Cardiac muscle cell (in vitro differentiated cells and primary cell): ENCODE data around the gene RFX1. TPM values are rescaled to one million over a fixed set of nuclear protein-coding genes. Genes with fewer than 3 reads are reported as not detected.

Experiments
- DNase-seq, 2 donors: peaks; one replicate each; pipeline versions ENCODE4 v3.0.0 to v3.0.0-alpha.2; 2010 to 2017; ENCODE audit warnings: low read depth in 1 of 2, low spot score in 1 of 2
- H3K27ac ChIP-seq: fragments of 200-600 bp; sonication (generic); 2 replicates; pipeline ENCODE4 v1.5.1; 2016
- H3K27me3 ChIP-seq: fragments of 200-600 bp; sonication (generic); 2 replicates; pipeline ENCODE4 v1.6.0; 2016; ENCODE audit warnings: control low read depth
- H3K36me3 ChIP-seq: fragments of 200-600 bp; sonication (generic); 2 replicates; pipeline ENCODE4 v1.5.1; 2016; ENCODE audit warnings: control low read depth
- H3K4me1 ChIP-seq: fragments of 200-600 bp; sonication (generic); 2 replicates; pipeline ENCODE4 v1.8.1; 2017; ENCODE audit warnings: low read depth, mild to moderate bottlenecking, mixed run types
- H3K4me3 ChIP-seq: fragments of 200-600 bp; sonication (generic); 2 replicates; pipeline ENCODE4 v1.5.1; 2016; ENCODE audit warnings: mild to moderate bottlenecking
- H3K9me3 ChIP-seq: fragments of 200-600 bp; sonication (generic); 2 replicates; pipeline ENCODE4 v1.5.1; 2017; ENCODE audit warnings: low read depth, mild to moderate bottlenecking, control low read depth
- polyA plus RNA-seq: library from polyadenylated mRNA; unstranded; fragments of >200 nt; fragmentation: Nextera tagmentation; extraction: Ambion mirVana; gene quantifications from 2 replicates; pipeline ENCODE4 v1.2.1, GENCODE V29; 2016
- total RNA-seq: library from RNA; depleted of rRNA; stranded (reverse); fragments of >200 nt; gene quantifications from 2 replicates; pipeline ENCODE4 v1.2.3, GENCODE V29; 2016
- TF ChIP-seq, protein P1 (sequence below): IDR thresholded peaks from 2 replicates; pipeline ENCODE4 v1.5.1; 2012; ENCODE audit warnings: low read depth, mild to moderate bottlenecking, low read length

The RFX1 gene
- total and polyA plus RNA-seq, 2 experiments from 2014 or later, result 3.3 to 8.9 TPM

DNA sequence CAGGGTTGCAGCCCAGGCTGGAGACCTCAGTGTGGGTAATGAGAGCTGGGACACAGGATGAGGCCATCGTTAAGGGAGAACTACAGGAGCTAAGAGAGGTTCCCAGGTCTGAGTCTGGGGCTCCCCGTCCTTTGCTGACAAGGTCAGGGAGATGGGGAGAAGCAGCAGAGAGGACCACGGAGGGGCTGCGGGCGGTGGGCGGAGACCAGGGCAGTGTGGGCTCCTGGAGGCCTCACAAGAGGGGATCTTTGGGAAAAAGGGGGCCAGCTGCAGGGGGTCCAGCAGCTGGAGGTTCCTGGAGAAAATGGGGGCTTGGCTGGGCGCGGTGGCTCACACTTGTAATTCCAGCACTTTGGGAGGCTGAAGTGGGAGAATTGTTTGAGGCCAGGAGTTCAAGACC lies 16.0 kb downstream of the RFX1 start:
- DNase-seq, result no peak
- Histone ChIP-seq H3K27ac (no peak overlapping the region), H3K36me3 (no peaks in the 10 kb centered on the region), H3K27me3 (no peaks in the 10 kb centered on the region), H3K4me3 (no peak overlapping the region), H3K9me3 (no peaks in the 10 kb centered on the region), H3K4me1 (peaks cover 13% of the 10 kb centered on the region)
- TF ChIP-seq, protein P1, sequence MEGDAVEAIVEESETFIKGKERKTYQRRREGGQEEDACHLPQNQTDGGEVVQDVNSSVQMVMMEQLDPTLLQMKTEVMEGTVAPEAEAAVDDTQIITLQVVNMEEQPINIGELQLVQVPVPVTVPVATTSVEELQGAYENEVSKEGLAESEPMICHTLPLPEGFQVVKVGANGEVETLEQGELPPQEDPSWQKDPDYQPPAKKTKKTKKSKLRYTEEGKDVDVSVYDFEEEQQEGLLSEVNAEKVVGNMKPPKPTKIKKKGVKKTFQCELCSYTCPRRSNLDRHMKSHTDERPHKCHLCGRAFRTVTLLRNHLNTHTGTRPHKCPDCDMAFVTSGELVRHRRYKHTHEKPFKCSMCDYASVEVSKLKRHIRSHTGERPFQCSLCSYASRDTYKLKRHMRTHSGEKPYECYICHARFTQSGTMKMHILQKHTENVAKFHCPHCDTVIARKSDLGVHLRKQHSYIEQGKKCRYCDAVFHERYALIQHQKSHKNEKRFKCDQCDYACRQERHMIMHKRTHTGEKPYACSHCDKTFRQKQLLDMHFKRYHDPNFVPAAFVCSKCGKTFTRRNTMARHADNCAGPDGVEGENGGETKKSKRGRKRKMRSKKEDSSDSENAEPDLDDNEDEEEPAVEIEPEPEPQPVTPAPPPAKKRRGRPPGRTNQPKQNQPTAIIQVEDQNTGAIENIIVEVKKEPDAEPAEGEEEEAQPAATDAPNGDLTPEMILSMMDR, result no peak

DNA sequence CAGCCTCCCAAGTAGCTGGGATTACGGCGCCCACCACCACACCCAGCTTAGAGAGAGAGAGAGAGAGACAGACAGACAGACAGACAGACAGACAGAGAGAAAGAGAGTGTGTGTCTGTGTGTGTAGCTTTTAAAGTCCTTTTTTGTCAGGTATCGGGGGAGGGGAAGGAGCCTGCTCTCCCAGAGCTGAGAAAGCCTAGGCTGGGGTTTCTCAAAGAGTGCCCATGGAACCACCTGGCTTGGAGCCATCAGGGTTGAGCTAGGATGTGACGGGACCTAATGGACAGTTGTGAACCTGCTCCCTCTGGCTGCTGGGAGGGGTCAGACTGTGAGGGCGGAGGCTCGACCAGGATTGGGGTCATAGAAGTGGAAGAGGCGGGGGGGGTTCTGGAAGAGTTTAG lies 16.6 kb downstream of the RFX1 start:
- H3K9me3 ChIP-seq, result no peaks in the 10 kb centered on the region
- TF ChIP-seq, protein P1, result no peak
- no peaks in the 10 kb centered on the region for H3K27me3 ChIP-seq
- H3K27ac ChIP-seq, result no peak overlapping the region
- H3K4me1 ChIP-seq, result peaks cover 13% of the 10 kb centered on the region
- no peak overlapping the region for H3K4me3 ChIP-seq
- DNase-seq, result no peak
- H3K36me3 ChIP-seq, result no peaks in the 10 kb centered on the region

DNA sequence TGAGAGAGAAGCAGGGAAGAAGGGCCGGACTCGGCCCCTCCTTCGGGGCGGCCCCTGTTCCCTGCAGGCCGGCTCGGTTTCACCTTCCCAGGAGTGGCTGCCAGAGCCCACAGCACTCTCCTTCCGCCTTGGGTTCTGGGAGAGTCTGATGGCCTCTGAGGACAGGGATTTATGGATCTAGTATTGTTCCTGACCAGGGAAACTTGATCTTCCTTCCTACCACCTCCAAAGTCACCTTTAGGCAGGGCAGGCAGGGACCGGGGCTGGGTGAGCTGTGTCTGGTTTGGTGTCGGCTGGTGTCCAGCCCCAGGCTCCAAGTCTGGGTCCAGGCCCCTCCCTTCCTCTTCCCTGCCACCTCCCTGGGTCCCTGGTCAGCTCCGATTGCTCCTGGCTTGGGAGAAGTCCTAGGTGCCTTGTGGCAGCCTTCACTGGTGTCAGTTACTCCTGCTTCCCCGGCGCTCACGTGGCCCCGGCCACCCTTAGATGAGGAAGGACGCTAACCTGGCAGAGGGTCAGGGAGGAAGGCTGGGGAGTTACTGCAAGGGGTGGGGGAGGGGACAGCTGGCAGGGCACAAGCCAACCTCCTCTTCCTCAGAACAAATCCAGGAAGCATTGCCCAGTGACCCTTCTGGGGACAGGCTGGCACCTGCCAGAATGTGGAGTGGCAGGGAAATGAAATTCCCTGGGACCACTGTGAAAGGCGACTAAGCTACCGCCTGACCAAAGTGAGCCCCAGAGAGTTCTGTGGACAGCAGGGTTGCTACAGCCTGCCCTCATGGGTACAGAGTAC lies 18.8 kb downstream of the RFX1 start:
- no peak overlapping the region for H3K4me3 ChIP-seq
- no peak for DNase-seq

DNA sequence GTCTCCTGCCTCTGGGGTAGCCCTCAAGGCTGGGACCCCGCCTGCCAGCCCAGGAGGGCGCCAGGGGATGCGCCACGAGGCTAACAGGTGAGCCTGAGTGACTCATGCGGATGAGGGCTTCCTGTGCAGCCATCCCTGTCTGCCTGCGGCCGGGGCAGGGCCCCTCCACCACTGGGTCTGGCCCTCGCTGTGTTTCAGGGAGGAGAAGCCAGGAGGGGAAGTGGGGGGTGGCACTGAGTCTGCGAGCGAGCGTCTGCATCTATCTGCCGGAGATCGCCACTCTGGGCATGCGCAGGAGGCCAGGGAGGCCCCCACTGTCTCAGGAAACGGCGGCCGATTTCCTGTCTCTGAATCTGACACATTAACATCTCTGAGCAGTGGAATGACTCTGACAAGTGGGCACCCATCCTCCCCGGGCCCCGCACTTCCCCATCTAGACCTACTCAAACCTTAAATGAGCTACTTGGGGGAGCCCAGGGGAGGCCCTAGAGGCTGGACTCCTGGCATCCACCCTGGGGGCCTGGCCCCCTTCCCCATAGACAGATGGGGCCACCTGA lies 19.7 kb downstream of the RFX1 start:
- H3K27ac ChIP-seq, result no peak overlapping the region
- no peaks in the 10 kb centered on the region for H3K9me3 ChIP-seq
- peaks cover 13% of the 10 kb centered on the region for H3K4me1 ChIP-seq
- DNase-seq, result peak in 1 of 2 donors; percentile 77
- H3K4me3 ChIP-seq, result no peak overlapping the region
- TF ChIP-seq, protein P1, result no peak
- no peaks in the 10 kb centered on the region for H3K27me3 ChIP-seq
- no peaks in the 10 kb centered on the region for H3K36me3 ChIP-seq

More for the DNA sequence above, 18.8 kb downstream of the RFX1 start:
- H3K27me3 ChIP-seq, result no peaks in the 10 kb centered on the region
- peaks cover 13% of the 10 kb centered on the region for H3K4me1 ChIP-seq
- peak overlapping the region; percentile 49 for H3K27ac ChIP-seq
- no peaks in the 10 kb centered on the region for H3K9me3 ChIP-seq
- no peaks in the 10 kb centered on the region for H3K36me3 ChIP-seq
- TF ChIP-seq, protein P1, result no peak

DNA sequence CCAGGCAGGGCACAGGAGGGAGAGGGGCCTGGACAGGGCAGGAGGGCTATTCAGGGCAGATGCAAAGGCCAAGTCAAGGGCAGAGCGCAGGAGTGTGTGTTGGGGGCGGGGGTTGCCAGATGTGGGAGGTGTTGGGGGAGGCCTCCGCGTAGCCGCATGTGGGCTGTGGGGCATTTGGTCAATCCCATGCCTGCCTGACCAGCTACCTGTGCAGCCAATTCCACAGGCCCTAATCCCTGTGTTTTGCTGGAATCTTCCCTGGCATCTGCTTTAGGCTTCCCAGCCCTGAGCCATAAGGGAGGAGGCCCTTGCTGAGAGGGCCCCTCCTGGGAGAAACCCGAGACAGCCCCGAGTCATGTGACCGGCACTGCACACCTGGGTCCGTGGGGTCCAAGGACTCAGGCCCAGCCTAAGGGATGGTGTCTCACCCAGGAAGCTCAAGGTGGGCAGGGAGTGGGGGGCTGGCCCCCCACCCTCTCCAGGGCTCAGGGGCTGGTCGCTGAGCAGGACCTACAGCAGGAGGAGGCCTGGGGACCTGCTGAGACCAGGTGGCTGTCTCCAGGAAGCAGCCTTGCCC lies 20.3 kb downstream of the RFX1 start:
- no peak for DNase-seq
- H3K27me3 ChIP-seq, result no peaks in the 10 kb centered on the region
- TF ChIP-seq, protein P1, result no peak
- no peaks in the 10 kb centered on the region for H3K9me3 ChIP-seq
- no peaks in the 10 kb centered on the region for H3K36me3 ChIP-seq
- H3K4me3 ChIP-seq, result no peak overlapping the region
- no peak overlapping the region for H3K27ac ChIP-seq
- peaks cover 13% of the 10 kb centered on the region for H3K4me1 ChIP-seq
